ENCODE data around the gene UBN2. TPM values are rescaled to one million over a fixed set of nuclear protein-coding genes. Genes with fewer than 3 reads are reported as not detected.
"Not testable (repeated sequence)": the region's sequence is repeated elsewhere in the genome, so short reads cannot be mapped to it uniquely, and the experiment has no call there.

UBN2 gene
- polyA plus RNA-seq, 4 donors: 11.6 to 17.1 (median 12.5) TPM

DNA sequence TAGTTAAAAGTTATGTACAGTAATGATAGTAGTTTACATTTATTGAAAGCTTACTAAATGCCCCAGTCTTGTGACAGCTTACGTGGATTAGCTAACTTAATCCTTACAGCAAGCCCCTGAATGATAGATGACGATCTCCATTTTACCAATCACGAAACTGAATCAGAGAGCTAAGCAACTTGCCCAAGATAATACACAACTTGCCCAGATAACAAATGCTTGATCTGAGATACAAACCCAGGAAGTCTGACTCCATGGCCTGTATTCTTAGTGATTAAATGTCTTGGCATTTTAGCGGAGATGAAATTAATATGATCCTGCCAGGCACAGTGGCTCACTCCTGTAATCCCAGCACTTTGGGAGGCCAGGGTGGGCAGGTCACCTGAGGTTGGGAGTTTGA lies 63.2 kb downstream of the UBN2 start:
- no peak for DNase-seq (ENCODE audit: low read depth in 4 of 4, low spot score in 3 of 4)

DNA sequence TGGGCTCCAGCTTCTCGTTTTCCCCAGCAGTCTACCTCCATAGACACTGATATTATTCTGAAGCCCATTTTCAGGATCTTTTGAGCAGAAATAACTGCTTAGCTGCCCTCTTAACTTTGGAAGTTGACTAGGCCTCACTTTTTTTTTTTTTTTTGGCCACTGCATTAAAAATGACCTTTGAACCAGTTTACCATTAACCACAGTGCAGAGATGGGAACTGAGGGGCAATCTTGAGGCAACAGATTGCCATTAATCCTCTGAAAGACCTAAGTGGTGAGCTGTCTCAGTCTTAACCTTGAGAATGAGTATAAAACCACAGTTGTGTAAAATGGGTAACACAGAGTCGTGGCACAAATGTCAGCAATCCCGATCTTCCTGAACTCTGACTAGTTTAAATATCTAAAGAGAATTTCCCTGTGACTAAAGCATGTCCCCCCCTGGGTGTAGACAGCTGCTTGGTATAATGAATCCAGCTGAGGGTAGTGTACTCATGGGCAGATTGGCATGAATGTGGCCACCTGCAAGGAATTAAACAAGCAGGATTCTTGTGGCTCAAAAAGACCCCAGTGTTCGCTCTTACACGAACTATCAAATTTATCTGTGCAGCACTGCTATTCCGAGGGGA lies 64.0 kb downstream of the UBN2 start:
- no peak for DNase-seq (ENCODE audit: low read depth in 4 of 4, low spot score in 3 of 4)

- no peak for DNase-seq (ENCODE audit: low read depth in 4 of 4, low spot score in 3 of 4)
Measured at GRCh38 chr7:139297795-139298194, 66.8 kb downstream of the UBN2 start.

DNA sequence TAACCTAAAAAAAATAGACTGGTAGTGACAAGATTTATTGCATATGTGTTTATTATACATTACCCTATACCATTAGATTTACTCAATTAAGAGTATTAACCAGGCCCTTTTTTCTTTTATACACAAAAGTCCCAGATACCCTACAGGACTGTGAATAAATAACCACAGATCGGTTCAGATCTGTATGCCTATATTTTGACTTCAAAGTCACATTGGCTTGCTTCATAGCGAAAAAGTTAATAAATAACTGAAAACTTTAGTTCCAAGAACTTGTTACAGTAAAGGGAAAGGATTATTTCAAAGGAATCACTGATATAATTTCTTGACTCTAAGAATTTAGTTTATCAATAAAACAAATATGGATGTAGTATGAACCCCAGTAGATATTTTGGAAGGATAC lies 68.3 kb downstream of the UBN2 start:
- no peak for DNase-seq (ENCODE audit: low read depth in 4 of 4, low spot score in 3 of 4)

- no peak for DNase-seq (ENCODE audit: low read depth in 4 of 4, low spot score in 3 of 4)
Measured at GRCh38 chr7:139300390-139300789, 69.4 kb downstream of the UBN2 start.

DNA sequence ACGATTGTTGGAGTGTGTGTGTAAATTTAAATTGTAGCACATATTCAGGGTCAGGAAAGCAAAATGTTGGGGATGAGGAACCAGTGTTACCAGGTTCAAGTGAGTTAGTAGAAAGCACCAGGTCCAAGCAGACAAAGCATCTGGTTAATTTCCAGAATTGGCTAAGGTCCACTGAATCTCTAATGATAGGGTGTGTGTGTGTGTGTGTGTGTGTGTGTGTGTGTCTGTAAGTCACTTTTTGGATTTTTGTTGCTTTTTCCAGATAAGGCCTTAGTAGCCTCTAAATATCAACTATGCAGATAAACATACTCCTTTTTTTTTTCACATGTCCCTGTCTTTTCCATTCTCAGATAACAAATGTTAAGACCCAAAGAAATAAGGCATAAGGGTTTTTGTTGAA lies 73.5 kb downstream of the UBN2 start:
- DNase-seq (ENCODE audit: low read depth in 4 of 4, low spot score in 3 of 4): no peak

GRCh38 chr7:139317939-139318505 lies 87.0 kb downstream of the UBN2 start:
- no peak for DNase-seq (ENCODE audit: low read depth in 4 of 4, low spot score in 3 of 4)

DNA sequence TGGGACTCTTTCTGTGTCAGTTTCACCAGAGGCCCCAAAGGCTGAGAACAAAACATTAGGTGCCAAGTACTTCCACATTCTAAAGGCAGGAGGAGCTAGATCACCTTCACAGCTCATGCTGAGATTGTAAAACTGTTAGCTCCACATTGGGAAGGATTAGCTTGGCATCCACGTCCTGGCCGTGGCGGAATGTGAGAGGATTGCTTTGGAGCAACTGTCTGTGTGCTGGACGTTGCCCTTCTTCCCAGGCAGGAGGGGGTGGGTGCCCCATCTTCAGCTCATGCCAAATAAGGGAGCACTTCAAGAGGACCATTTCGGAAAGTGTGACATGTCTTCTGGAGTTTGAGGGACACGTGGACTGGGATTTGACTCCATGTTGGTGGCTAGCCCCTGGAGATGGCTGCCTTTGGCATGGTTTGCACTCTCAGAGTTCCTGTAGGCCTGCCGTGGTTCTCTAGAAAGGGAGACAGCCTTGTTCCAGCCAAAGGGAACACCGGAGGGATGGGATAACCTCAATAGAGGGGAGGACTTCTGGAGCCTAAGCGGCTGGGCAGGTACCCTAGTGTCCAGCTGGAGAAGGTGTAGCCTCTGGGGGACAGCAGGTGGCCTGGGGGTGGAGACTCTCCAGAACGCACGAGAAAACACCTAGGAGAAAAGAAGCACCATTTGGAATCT lies 90.2 kb downstream of the UBN2 start:
- no peak for DNase-seq (ENCODE audit: low read depth in 4 of 4, low spot score in 3 of 4)

DNA sequence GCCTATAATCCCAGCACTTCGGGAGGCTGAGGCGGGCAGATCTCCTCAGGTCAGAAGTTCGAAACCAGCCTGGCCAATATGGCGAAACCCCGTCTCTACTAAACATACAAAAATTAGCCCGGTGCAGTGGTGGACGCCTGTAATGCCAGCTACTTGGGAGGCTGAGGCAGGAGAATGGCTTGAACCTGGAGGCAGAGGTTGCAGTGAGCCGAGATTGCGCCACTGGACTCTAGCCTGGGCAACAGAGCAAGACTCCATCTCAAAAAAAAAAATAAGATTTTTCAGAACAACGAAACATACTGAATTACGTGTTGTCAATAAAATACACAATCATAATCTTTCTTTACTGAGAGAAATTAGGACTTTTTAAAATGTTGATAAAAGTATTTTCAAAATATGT lies 93.7 kb downstream of the UBN2 start:
- DNase-seq (ENCODE audit: low read depth in 4 of 4, low spot score in 3 of 4): not testable (repeated sequence)

DNA sequence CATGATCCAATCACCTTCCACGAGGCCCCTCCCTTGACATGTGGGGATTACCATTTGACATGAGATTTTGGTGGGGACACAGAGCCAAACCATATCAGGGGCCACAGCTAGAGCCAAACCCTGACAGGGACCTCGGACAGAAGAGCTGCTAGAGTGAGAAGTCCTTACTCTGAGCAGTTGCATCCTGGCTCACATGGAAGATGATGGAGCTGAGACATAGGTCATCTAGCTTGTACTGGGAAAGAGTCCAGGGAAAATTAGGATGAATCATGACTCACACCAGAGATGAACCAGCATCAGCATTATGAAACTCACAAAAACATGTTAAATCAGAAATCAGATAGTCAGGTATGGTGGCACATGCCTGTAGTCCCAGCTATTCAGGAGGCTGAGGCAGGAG lies 97.3 kb downstream of the UBN2 start:
- DNase-seq (ENCODE audit: low read depth in 4 of 4, low spot score in 3 of 4): no peak

- DNase-seq (ENCODE audit: low read depth in 4 of 4, low spot score in 3 of 4): no peak
Measured at GRCh38 chr7:139329119-139329518, 98.1 kb downstream of the UBN2 start.

- no peak for DNase-seq (ENCODE audit: low read depth in 4 of 4, low spot score in 3 of 4)
Measured at GRCh38 chr7:139330333-139331030, 99.4 kb downstream of the UBN2 start.

DNA sequence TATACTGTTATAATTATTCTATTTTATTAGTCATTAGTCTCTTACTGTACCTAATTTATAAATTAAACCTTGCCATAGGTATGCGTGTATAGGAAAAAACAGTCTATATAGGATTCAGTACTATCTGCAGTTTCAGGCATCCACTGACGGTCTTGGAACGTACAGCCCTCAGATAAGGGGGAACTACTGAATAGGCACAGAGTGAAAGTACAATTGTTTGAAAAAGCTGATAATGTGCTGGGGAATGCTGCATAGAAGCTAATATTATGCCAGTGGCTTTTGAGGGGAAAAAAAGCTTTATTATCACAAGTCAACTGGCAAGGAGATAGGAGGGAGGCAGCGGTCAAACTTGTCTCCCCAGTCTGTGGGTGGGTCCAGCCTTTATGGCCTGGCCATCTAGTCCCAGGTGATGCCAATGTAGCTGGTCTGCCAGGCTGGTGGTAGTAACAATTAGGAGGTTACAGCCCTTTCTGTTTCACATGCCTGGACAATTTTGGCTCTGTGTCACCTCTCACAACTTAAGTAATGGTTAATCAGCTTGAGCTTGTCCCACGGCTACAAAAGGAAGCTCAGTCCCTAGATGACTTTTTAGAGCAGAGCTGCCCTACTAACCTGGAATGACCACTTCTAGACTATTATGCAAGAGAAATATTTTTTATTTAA lies 101.8 kb downstream of the UBN2 start:
- no peak for DNase-seq (ENCODE audit: low read depth in 4 of 4, low spot score in 3 of 4)

DNA sequence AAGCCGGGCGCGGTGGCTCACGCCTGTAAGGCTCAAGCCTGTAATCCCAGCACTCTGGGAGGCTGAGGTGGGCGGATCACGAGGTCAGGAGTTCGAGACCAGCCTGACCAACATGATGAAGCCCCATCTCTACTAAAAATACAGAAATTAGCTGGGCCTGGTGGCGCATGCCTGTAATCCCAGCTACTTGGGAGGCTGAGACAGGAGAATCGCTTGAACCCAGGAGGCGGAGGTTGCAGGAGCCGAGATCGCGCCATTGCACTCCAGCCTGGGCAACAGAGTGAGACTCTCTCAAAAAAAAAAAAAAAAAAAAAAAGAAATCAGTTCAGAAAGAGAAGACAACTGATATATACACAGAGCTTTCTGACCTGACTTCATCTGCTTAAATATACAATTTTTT lies 102.4 kb downstream of the UBN2 start:
- not testable (repeated sequence) for DNase-seq (ENCODE audit: low read depth in 4 of 4, low spot score in 3 of 4)

GRCh38 chr7:139334399-139335150 lies 103.5 kb downstream of the UBN2 start:
- no peak for DNase-seq (ENCODE audit: low read depth in 4 of 4, low spot score in 3 of 4)

DNA sequence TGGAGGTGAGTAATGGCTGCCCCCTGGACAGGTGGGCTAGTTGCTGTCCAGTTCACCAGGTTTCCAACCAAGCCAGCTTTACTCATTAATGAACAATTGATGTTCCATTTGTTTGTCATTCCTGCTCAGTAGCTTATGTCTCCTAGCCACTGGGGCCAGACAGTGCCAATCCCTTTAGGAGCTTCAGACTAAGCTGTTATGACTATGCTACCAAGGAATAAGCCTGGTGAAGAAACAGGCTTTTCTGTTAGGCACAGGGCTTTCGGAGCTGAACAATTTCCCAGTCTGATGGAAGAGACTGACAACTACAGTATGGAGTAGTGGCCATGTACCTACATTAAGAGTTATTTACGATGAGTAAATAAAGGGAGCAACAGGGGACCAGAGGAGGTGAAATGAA lies 108.0 kb downstream of the UBN2 start:
- DNase-seq (ENCODE audit: low read depth in 4 of 4, low spot score in 3 of 4): no peak

GRCh38 chr7:139339698-139340036 lies 108.6 kb downstream of the UBN2 start:
- DNase-seq (ENCODE audit: low read depth in 4 of 4, low spot score in 3 of 4): no peak

GRCh38 chr7:139340037-139340807 lies 109.2 kb downstream of the UBN2 start:
- DNase-seq (ENCODE audit: low read depth in 4 of 4, low spot score in 3 of 4): peak; percentile 99 to 100 (median 100)

DNA sequence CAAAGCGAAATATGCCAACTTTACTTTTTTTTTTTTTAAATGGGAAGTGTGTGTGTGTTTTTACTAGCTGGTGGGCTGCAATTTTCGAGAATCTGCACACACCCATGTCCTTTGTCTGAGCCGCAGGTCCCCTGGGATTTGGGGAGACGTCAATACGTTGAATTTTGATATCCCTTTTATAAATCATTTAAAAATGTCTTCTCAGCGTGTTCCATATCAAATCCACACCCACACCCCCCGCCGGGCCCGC lies 109.7 kb downstream of the UBN2 start:
- no peak for DNase-seq (ENCODE audit: low read depth in 4 of 4, low spot score in 3 of 4)
